Measurements from ENCODE around the gene NCAPD2.

Gene NCAPD2

GRCh38 chr12:6538420-6539313 is 44.8 kb downstream of the NCAPD2 start:
- no peaks in the 10 kb centered on the region for H3K9me3 ChIP-seq (ENCODE audit: control insufficient read depth, low read depth, low read length)
- H3K36me3 ChIP-seq (ENCODE audit: control insufficient read depth, low read depth, low read length): peaks cover 38% of the 10 kb centered on the region
- no peak overlapping the region for H3K27ac ChIP-seq (ENCODE audit: low read length)
- H3K27me3 ChIP-seq (ENCODE audit: control insufficient read depth, insufficient read depth, low read length): no peaks in the 10 kb centered on the region
- peaks cover 16% of the 10 kb centered on the region for H3K4me1 ChIP-seq (ENCODE audit: control insufficient read depth, low read depth, low read length)
- no peak overlapping the region for H3K9ac ChIP-seq (ENCODE audit: low read length)
- H3K4me3 ChIP-seq (ENCODE audit: low read length): no peak overlapping the region

- Histone ChIP-seq H3K27ac (ENCODE audit: low read length) (no peak overlapping the region), H3K9ac (ENCODE audit: low read length) (no peak overlapping the region), H3K4me3 (ENCODE audit: low read length) (no peak overlapping the region), H3K36me3 (ENCODE audit: control insufficient read depth, low read depth, low read length) (peaks cover 38% of the 10 kb centered on the region), H3K9me3 (ENCODE audit: control insufficient read depth, low read depth, low read length) (no peaks in the 10 kb centered on the region), H3K4me1 (ENCODE audit: control insufficient read depth, low read depth, low read length) (peaks cover 16% of the 10 kb centered on the region), H3K27me3 (ENCODE audit: control insufficient read depth, insufficient read depth, low read length) (no peaks in the 10 kb centered on the region)
These were observed 45.4 kb downstream of the NCAPD2 start for GRCh38 chr12:6539314-6539682.

GRCh38 chr12:6539707-6540134 is 45.8 kb downstream of the NCAPD2 start:
- Histone ChIP-seq H3K9me3 (ENCODE audit: control insufficient read depth, low read depth, low read length) (no peaks in the 10 kb centered on the region), H3K27ac (ENCODE audit: low read length) (no peak overlapping the region), H3K9ac (ENCODE audit: low read length) (no peak overlapping the region), H3K4me1 (ENCODE audit: control insufficient read depth, low read depth, low read length) (peaks cover 16% of the 10 kb centered on the region), H3K36me3 (ENCODE audit: control insufficient read depth, low read depth, low read length) (peaks cover 42% of the 10 kb centered on the region), H3K4me3 (ENCODE audit: low read length) (no peak overlapping the region), H3K27me3 (ENCODE audit: control insufficient read depth, insufficient read depth, low read length) (no peaks in the 10 kb centered on the region)

- no peaks in the 10 kb centered on the region for H3K27me3 ChIP-seq (ENCODE audit: control insufficient read depth, insufficient read depth, low read length)
- no peaks in the 10 kb centered on the region for H3K9me3 ChIP-seq (ENCODE audit: control insufficient read depth, low read depth, low read length)
- no peak overlapping the region for H3K4me3 ChIP-seq (ENCODE audit: low read length)
- H3K27ac ChIP-seq (ENCODE audit: low read length): no peak overlapping the region
- peaks cover 16% of the 10 kb centered on the region for H3K4me1 ChIP-seq (ENCODE audit: control insufficient read depth, low read depth, low read length)
- H3K9ac ChIP-seq (ENCODE audit: low read length): no peak overlapping the region
- H3K36me3 ChIP-seq (ENCODE audit: control insufficient read depth, low read depth, low read length): peaks cover 39% of the 10 kb centered on the region
These were observed 46.4 kb downstream of the NCAPD2 start for GRCh38 chr12:6540181-6540877.

- H3K27ac ChIP-seq (ENCODE audit: low read length): no peak overlapping the region
- H3K4me1 ChIP-seq (ENCODE audit: control insufficient read depth, low read depth, low read length): peaks cover 12% of the 10 kb centered on the region
- H3K9ac ChIP-seq (ENCODE audit: low read length): no peak overlapping the region
- H3K27me3 ChIP-seq (ENCODE audit: control insufficient read depth, insufficient read depth, low read length): no peaks in the 10 kb centered on the region
- H3K9me3 ChIP-seq (ENCODE audit: control insufficient read depth, low read depth, low read length): no peaks in the 10 kb centered on the region
- H3K4me3 ChIP-seq (ENCODE audit: low read length): no peak overlapping the region
- peaks cover 30% of the 10 kb centered on the region for H3K36me3 ChIP-seq (ENCODE audit: control insufficient read depth, low read depth, low read length)
These were observed 47.7 kb downstream of the NCAPD2 start for GRCh38 chr12:6541371-6542165.

GRCh38 chr12:6542209-6543009 is 48.5 kb downstream of the NCAPD2 start:
- Histone ChIP-seq H3K4me1 (ENCODE audit: control insufficient read depth, low read depth, low read length) (peaks cover 12% of the 10 kb centered on the region), H3K9ac (ENCODE audit: low read length) (no peak overlapping the region), H3K36me3 (ENCODE audit: control insufficient read depth, low read depth, low read length) (peaks cover 25% of the 10 kb centered on the region), H3K4me3 (ENCODE audit: low read length) (no peak overlapping the region), H3K27me3 (ENCODE audit: control insufficient read depth, insufficient read depth, low read length) (no peaks in the 10 kb centered on the region), H3K9me3 (ENCODE audit: control insufficient read depth, low read depth, low read length) (no peaks in the 10 kb centered on the region), H3K27ac (ENCODE audit: low read length) (no peak overlapping the region)

GRCh38 chr12:6546016-6546415 is 52.1 kb downstream of the NCAPD2 start:
- H3K36me3 ChIP-seq (ENCODE audit: control insufficient read depth, low read depth, low read length): peaks cover 23% of the 10 kb centered on the region
- H3K4me3 ChIP-seq (ENCODE audit: low read length): no peak overlapping the region
- H3K9ac ChIP-seq (ENCODE audit: low read length): no peak overlapping the region

GRCh38 chr12:6547566-6547965 is 53.7 kb downstream of the NCAPD2 start:
- Histone ChIP-seq H3K27ac (ENCODE audit: low read length) (no peak overlapping the region), H3K4me3 (ENCODE audit: low read length) (no peak overlapping the region), H3K9me3 (ENCODE audit: control insufficient read depth, low read depth, low read length) (no peaks in the 10 kb centered on the region), H3K4me1 (ENCODE audit: control insufficient read depth, low read depth, low read length) (no peaks in the 10 kb centered on the region), H3K27me3 (ENCODE audit: control insufficient read depth, insufficient read depth, low read length) (no peaks in the 10 kb centered on the region), H3K9ac (ENCODE audit: low read length) (no peak overlapping the region), H3K36me3 (ENCODE audit: control insufficient read depth, low read depth, low read length) (peaks cover 23% of the 10 kb centered on the region)

More at GRCh38 chr12:6546016-6546415, 52.1 kb downstream of the NCAPD2 start:
- Histone ChIP-seq H3K4me1 (ENCODE audit: control insufficient read depth, low read depth, low read length) (peaks cover 2% of the 10 kb centered on the region), H3K27ac (ENCODE audit: low read length) (no peak overlapping the region), H3K27me3 (ENCODE audit: control insufficient read depth, insufficient read depth, low read length) (no peaks in the 10 kb centered on the region), H3K9me3 (ENCODE audit: control insufficient read depth, low read depth, low read length) (no peaks in the 10 kb centered on the region)

- no peak overlapping the region for H3K4me3 ChIP-seq (ENCODE audit: low read length)
- no peak overlapping the region for H3K9ac ChIP-seq (ENCODE audit: low read length)
- no peaks in the 10 kb centered on the region for H3K27me3 ChIP-seq (ENCODE audit: control insufficient read depth, insufficient read depth, low read length)
- no peaks in the 10 kb centered on the region for H3K9me3 ChIP-seq (ENCODE audit: control insufficient read depth, low read depth, low read length)
- H3K36me3 ChIP-seq (ENCODE audit: control insufficient read depth, low read depth, low read length): peaks cover 23% of the 10 kb centered on the region
- H3K4me1 ChIP-seq (ENCODE audit: control insufficient read depth, low read depth, low read length): no peaks in the 10 kb centered on the region
- no peak overlapping the region for H3K27ac ChIP-seq (ENCODE audit: low read length)
These were observed 54.1 kb downstream of the NCAPD2 start for GRCh38 chr12:6547987-6548386.

- Histone ChIP-seq H3K4me3 (ENCODE audit: low read length) (no peak overlapping the region), H3K9ac (ENCODE audit: low read length) (no peak overlapping the region), H3K9me3 (ENCODE audit: control insufficient read depth, low read depth, low read length) (no peaks in the 10 kb centered on the region), H3K27me3 (ENCODE audit: control insufficient read depth, insufficient read depth, low read length) (no peaks in the 10 kb centered on the region), H3K27ac (ENCODE audit: low read length) (no peak overlapping the region), H3K36me3 (ENCODE audit: control insufficient read depth, low read depth, low read length) (peaks cover 23% of the 10 kb centered on the region), H3K4me1 (ENCODE audit: control insufficient read depth, low read depth, low read length) (no peaks in the 10 kb centered on the region)
These were observed 54.7 kb downstream of the NCAPD2 start for GRCh38 chr12:6548556-6548955.
